ENCODE measurements around the gene KRT86. TPM values are rescaled to one million over a fixed set of nuclear protein-coding genes. Genes with fewer than 3 reads are reported as not detected.

KRT86 gene
- total and polyA plus RNA-seq, 2 experiments from 2014 or later: 0.16 TPM; not detected in 1

- TF ChIP-seq, protein P1, sequence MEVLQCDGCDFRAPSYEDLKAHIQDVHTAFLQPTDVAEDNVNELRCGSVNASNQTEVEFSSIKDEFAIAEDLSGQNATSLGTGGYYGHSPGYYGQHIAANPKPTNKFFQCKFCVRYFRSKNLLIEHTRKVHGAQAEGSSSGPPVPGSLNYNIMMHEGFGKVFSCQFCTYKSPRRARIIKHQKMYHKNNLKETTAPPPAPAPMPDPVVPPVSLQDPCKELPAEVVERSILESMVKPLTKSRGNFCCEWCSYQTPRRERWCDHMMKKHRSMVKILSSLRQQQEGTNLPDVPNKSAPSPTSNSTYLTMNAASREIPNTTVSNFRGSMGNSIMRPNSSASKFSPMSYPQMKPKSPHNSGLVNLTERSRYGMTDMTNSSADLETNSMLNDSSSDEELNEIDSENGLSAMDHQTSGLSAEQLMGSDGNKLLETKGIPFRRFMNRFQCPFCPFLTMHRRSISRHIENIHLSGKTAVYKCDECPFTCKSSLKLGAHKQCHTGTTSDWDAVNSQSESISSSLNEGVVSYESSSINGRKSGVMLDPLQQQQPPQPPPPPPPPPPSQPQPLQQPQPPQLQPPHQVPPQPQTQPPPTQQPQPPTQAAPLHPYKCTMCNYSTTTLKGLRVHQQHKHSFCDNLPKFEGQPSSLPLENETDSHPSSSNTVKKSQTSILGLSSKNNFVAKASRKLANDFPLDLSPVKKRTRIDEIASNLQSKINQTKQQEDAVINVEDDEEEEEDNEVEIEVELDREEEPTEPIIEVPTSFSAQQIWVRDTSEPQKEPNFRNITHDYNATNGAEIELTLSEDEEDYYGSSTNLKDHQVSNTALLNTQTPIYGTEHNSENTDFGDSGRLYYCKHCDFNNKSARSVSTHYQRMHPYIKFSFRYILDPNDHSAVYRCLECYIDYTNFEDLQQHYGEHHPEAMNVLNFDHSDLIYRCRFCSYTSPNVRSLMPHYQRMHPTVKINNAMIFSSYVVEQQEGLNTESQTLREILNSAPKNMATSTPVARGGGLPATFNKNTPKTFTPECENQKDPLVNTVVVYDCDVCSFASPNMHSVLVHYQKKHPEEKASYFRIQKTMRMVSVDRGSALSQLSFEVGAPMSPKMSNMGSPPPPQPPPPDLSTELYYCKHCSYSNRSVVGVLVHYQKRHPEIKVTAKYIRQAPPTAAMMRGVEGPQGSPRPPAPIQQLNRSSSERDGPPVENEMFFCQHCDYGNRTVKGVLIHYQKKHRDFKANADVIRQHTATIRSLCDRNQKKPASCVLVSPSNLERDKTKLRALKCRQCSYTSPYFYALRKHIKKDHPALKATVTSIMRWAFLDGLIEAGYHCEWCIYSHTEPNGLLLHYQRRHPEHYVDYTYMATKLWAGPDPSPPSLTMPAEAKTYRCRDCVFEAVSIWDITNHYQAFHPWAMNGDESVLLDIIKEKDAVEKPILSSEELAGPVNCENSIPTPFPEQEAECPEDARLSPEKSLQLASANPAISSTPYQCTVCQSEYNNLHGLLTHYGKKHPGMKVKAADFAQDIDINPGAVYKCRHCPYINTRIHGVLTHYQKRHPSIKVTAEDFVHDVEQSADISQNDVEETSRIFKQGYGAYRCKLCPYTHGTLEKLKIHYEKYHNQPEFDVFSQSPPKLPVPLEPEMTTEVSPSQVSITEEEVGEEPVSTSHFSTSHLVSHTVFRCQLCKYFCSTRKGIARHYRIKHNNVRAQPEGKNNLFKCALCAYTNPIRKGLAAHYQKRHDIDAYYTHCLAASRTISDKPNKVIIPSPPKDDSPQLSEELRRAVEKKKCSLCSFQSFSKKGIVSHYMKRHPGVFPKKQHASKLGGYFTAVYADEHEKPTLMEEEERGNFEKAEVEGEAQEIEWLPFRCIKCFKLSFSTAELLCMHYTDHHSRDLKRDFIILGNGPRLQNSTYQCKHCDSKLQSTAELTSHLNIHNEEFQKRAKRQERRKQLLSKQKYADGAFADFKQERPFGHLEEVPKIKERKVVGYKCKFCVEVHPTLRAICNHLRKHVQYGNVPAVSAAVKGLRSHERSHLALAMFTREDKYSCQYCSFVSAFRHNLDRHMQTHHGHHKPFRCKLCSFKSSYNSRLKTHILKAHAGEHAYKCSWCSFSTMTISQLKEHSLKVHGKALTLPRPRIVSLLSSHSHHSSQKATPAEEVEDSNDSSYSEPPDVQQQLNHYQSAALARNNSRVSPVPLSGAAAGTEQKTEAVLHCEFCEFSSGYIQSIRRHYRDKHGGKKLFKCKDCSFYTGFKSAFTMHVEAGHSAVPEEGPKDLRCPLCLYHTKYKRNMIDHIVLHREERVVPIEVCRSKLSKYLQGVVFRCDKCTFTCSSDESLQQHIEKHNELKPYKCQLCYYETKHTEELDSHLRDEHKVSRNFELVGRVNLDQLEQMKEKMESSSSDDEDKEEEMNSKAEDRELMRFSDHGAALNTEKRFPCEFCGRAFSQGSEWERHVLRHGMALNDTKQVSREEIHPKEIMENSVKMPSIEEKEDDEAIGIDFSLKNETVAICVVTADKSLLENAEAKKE (CRISPR knock-in tag; IDR thresholded peaks at IDR 0.05): no peak
- TF ChIP-seq POLR2AphosphoS5 (IDR thresholded peaks at IDR 0.05; ENCODE audit: low read depth) (no peak), EZH2 (IDR thresholded peaks at IDR 0.05; ENCODE audit: low read depth, unreplicated experiment) (no peak)
Observed at GRCh38 chr12:52236386-52237050, 37.9 kb upstream of the KRT86 start (continued).

GRCh38 chr12:52238207-52238840 is 36.1 kb upstream of the KRT86 start:
- H3K27me3 Mint-ChIP-seq (ENCODE audit: insufficient read depth, low read depth, poor library complexity): peaks cover 26% of the 10 kb centered on the region
- peaks cover 24% of the 10 kb centered on the region for H3K4me1 ChIP-seq (ENCODE audit: insufficient read depth)
- TF ChIP-seq ETS1 (IDR thresholded peaks at IDR 0.05) (no peak), CREB1 (CRISPR knock-in tag; IDR thresholded peaks at IDR 0.05; ENCODE audit: low read depth) (no peak), POLR2AphosphoS5 (IDR thresholded peaks at IDR 0.05; ENCODE audit: low read depth) (no peak)
- TF ChIP-seq, protein P1 (CRISPR knock-in tag; IDR thresholded peaks at IDR 0.05): no peak

More at GRCh38 chr12:52238207-52238840, 36.1 kb upstream of the KRT86 start:
- H4K20me1 ChIP-seq (replicated peaks; ENCODE audit: insufficient read depth): no peaks in the 10 kb centered on the region
- H3K4me3 ChIP-seq: no peak overlapping the region
- H3F3A ChIP-seq (replicated peaks; ENCODE audit: low read depth): no peaks in the 10 kb centered on the region
- no peaks in the 10 kb centered on the region for H3K36me3 ChIP-seq (ENCODE audit: insufficient read depth)
- Mint-ChIP-seq H3K36me3 (ENCODE audit: low read depth) (peaks cover 11% of the 10 kb centered on the region), H3K9me3 (no peaks in the 10 kb centered on the region), H3K4me3 (no peak overlapping the region), H3K4me1 (peaks cover 35% of the 10 kb centered on the region), H3K27ac (no peak overlapping the region)
- DNase-seq (ENCODE audit: low spot score): no peak
- no peak overlapping the region for H2AFZ ChIP-seq
- ATAC-seq: no peak
- peak overlapping the region; percentile 69 for H3K4me2 ChIP-seq
- no peaks in the 10 kb centered on the region for H3K79me2 ChIP-seq (replicated peaks; ENCODE audit: insufficient read depth)
- peaks cover 15% of the 10 kb centered on the region for H3K27me3 ChIP-seq (ENCODE audit: insufficient read depth)
- 0 out of 2 replicates have a peak, but pooled peaks cover 5% of the 10 kb centered on the region for H3K9me2 ChIP-seq (ENCODE audit: insufficient read depth)
- H3K27ac ChIP-seq (ENCODE audit: low read depth): peak overlapping the region; percentile 30; the same call in 1 of the 2 replicates
